ENCODE data around the gene IVL.

Gene IVL, protein sequence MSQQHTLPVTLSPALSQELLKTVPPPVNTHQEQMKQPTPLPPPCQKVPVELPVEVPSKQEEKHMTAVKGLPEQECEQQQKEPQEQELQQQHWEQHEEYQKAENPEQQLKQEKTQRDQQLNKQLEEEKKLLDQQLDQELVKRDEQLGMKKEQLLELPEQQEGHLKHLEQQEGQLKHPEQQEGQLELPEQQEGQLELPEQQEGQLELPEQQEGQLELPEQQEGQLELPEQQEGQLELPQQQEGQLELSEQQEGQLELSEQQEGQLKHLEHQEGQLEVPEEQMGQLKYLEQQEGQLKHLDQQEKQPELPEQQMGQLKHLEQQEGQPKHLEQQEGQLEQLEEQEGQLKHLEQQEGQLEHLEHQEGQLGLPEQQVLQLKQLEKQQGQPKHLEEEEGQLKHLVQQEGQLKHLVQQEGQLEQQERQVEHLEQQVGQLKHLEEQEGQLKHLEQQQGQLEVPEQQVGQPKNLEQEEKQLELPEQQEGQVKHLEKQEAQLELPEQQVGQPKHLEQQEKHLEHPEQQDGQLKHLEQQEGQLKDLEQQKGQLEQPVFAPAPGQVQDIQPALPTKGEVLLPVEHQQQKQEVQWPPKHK

DNA sequence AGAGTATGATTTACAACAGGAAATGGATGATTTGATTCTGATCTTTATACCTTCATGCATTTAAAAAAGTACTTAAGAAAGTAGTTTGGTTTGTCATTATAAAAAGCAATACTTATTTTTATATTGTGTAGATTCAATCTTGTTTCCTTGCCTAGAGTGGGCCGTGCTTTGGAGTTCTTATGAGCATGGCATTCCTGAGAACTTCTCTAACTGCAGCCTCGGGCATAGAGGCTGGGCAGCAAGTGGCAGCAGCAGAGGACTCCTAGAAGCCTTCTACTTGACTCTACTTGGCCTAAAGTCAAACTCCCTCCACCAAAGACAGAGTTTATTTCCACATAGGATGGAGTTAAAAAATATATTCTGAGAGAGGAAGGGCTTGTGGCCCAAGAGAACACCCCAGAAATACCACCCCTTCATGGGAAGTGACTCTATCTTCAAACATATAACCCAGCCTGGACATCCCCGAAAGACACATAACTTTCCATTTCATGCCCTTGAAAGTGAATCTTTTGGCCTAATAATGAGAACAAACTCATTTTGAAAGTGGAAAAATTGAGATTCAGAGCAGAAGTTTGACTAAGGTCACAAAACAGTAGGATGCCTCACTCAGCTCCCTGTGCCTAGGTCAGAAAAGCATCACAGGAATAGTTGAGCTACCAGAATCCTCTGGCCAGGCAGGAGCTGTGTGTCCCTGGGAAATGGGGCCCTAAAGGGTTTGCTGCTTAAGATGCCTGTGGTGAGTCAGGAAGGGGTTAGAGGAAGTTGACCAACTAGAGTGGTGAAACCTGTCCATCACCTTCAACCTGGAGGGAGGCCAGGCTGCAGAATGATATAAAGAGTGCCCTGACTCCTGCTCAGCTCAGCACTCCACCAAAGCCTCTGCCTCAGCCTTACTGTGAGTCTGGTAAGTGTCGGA lies at the start of gene IVL:
Gene IVL, plus strand, starts transcription at position 861 of the 916 bp plus-strand sequence. CDS start 1,252 bp downstream, outside the sequence.
- DNase-seq = no peak

DNA sequence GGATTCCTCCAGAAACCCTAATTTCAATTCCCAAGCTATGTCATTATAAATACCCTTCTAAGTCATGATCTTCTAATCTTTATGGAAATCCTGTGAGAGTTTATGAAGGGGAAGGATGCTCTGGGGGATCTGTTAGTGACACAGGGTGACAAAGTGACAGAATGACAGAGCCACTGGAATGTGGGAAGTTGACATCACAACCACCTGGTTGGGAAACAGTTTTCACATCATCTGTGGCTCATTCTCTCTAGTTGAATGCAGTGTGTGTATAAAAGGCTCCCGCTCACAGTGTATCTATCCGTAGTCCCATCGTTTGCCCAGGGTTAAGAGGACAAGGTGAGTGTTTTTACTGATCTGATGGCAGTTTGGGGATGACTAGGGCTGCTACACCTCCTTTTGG lies 48.6 kb upstream of the IVL start, which contains the start of gene LCE7A:
Gene LCE7A, plus strand, starts transcription at position 301 of the 400 bp plus-strand sequence. CDS start 702 bp downstream, outside the sequence.
- no peak for DNase-seq

DNA sequence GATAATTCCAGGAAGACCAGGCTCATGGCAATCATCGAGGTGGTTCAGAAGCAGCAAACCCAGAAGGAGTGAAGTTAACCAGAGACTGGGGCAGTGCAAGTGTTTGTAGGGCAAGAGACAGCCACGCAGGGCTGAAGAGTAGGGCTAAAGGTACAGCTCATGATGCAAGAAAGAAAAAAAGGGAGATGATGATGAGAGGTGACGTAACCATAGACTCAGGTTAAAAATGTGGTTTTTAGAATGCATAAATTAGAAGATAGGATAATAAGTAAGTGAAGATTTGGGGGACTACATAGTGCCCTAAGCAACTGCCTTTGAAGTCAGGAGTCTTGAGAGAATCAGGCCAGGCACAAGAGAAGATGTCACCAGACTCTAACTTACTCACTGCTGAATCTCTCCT lies 48.2 kb upstream of the IVL start:
- no peak for DNase-seq

DNA sequence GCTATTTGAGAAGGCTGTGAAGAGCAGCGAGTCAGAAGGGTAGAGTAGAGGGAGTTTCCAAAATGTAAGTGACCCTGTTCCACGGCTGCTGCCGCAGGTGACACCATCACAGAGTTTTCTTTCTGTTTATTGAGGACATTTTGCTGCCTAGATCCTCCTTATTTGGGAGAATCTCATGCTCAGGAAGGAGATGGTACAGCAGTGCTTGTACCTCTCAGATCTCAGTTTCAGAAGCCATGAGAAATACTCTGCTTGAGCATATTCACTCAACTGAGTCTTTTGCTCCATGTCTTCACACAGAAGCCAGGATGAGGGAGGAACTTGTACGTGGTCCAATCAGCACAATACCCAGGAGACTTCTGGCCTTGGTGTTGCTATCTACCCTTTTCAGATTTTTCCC lies 47.0 kb upstream of the IVL start:
- no peak for DNase-seq

GRCh38 chr1:152864443-152864842 lies 43.9 kb upstream of the IVL start:
- no peak for DNase-seq

DNA sequence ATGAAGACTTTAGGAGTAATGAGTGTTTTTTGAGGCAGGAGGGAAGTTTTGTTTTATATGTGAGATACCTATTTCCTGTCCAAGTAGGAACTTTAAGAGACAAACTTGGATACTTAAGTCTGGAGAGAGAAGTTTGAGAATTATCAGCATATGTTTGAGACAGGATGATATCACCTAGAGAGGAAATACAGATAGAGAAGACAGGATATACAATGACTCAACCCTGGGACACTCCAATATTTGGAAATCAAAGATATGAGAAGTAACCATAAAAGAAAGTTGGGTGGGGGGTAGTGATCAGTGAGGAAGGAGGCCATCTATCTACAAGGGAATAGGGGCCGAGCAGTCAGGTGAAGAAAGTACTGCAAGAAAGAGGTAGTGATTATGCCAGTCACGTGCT lies 42.0 kb upstream of the IVL start:
- DNase-seq = no peak

- DNase-seq = peak; percentile 2
These were observed 38.4 kb upstream of the IVL start for GRCh38 chr1:152869808-152870419.

DNA sequence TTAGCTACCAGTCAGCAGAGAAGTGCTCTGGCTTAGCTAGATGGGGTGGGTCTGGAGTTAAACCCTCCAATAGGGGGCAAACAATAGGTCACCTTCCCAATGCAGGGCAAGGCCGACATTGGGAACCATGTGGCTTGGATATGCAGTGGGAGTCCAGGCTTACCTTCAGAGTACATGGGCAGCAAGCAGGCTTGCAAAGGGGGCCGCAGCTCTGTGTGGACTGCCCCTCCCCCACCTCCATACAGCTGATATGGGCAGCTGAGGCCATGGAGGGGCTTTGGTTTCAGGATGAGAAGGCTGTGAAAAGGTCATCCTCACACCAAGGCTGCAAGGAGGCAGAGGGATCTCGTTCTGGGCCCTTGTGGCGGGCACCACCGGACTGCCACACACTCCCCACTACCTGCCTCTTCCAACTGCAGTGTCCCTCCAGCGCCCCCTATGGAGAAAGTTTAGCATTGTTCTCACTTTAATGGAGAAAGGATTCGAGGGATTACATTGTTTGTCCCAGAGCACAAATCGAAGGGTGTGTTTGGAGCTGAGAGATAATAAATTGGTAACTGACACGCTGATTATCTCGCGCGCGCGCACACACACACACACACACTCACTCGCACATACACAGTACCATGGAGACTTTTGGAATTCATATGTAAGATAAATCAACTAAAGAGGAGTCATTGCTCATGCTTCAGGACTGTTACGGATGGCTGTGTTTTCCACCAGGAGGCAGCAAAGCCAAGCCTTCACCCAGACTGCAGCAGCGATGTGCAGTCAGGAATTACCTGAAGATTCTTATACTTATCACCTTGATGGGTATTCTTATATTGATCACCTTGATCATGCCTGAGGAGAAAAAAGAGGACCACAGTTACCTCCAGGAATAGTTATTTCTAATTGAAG lies 37.3 kb upstream of the IVL start:
- DNase-seq = no peak

DNA sequence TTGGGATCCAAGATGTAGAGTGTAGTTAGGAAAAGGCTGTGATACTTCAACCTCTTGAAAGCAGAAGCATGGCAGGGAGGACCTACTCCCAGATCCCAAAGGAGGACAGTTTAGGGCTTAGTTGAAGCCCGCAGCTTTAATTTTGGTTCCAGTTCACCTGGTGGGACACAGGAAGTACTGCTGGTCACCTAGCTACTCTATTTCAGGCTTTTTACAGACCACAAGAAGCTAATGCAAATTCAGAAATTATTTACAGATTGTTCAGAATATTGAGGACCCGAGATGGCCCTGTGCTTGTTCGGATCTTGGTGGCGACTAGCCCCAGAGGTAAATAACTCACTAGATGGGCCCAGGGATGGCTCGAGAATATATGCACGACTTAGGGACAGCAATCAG lies 36.6 kb upstream of the IVL start:
- no peak for DNase-seq

DNA sequence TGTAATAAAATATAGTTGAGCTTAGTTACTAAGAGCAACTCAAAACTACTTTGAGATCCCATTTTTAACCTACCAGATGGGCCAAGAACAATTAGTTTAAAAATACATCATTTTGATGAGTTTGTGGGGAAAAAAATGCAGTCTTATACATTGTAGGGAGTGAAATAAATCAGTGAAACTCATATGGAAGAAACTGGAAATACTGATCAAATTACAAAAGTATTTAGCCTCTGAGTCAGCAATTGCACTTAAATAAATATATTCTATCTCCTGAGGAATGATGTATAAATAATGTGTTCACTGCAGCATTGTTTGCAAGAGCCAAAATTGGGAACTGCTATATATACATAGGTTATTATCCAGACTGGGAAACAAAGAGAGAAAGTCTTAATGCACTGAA lies 34.9 kb upstream of the IVL start:
- DNase-seq = no peak

DNA sequence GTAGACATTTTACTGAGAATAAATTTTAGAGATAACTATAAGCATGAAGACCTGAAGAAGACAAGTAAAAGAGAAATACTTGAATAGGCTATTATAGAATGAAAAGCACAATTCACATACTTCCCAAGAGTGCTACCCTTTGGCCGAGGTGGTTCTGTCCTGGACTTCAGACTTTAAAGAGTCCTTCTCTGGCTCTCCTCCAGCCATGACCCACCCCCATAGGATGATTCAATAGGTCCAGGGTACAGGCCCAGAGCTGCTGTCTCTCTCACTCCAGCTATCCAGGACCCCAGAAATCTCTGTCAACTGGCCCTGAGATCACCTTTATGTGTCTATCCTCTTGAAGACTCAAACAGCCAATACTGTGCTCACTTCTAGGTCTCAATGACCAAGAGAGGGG lies 31.5 kb upstream of the IVL start:
- no peak for DNase-seq

DNA sequence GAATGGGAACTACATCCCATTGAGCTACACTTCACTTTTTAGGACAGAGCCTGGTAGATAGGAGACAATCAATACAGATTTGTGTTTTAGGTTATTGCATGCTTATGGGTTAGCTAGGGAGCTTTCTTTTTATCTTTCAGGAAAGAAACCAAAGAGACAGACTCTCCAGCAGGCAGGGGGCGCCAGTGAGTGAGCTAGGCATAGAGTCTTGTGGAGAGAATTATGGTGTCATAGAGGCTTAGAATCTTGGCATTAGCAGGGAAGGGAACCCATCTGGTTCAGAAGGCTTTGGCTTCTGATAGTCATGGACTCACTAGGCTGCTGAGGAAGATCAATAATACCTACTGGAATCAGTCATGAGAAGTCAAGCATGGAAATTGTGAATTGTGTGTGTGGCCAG lies 30.3 kb upstream of the IVL start, which contains the start of gene SMCP:
Gene SMCP, plus strand, starts transcription at position 281 of the 400 bp plus-strand sequence. CDS start 6,101 bp downstream, outside the sequence.
- no peak for DNase-seq

GRCh38 chr1:152879559-152880198 lies 28.7 kb upstream of the IVL start:
- no peak for DNase-seq

DNA sequence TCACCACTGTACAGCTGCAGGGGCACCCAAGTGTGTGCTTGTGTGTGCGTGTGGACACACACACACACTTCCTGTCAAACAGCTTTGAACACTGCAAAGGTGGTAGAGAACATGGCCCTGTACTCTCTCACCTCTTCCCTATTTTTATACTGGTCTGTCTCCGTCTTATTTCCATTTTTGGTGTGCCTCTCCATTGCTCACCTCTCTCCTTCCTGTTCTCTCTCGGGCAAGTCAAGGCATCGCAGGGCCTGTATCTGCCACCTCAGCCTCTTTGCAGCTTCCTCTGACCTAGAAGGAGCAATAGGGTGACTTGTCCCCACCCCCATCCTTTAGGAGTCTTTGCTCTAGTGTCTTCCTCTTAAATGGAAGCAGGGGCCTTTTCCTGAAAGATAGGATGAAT lies 28.0 kb upstream of the IVL start:
- no peak for DNase-seq

- no peak for DNase-seq
These were observed 27.4 kb upstream of the IVL start for GRCh38 chr1:152880907-152881306.

DNA sequence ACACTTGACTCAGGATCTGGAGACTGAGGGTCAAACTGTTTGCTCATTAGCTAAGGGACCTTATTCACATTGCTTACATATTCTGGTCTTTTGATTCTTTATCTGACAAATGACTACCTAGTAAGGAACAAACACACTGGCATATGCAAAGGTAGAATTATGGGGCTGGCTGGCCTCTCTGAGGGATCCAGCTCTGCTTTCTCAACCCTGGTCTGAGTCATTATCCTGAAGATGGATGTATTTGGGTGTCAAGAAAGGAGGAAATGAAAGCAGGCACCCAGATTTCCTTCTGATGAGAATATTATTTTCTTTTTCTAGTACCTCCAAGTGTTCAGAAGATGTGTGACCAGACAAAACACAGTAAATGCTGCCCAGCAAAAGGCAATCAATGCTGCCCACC lies 24.3 kb upstream of the IVL start:
- DNase-seq = no peak

GRCh38 chr1:152884506-152884905 lies 23.8 kb upstream of the IVL start:
- DNase-seq = no peak

DNA sequence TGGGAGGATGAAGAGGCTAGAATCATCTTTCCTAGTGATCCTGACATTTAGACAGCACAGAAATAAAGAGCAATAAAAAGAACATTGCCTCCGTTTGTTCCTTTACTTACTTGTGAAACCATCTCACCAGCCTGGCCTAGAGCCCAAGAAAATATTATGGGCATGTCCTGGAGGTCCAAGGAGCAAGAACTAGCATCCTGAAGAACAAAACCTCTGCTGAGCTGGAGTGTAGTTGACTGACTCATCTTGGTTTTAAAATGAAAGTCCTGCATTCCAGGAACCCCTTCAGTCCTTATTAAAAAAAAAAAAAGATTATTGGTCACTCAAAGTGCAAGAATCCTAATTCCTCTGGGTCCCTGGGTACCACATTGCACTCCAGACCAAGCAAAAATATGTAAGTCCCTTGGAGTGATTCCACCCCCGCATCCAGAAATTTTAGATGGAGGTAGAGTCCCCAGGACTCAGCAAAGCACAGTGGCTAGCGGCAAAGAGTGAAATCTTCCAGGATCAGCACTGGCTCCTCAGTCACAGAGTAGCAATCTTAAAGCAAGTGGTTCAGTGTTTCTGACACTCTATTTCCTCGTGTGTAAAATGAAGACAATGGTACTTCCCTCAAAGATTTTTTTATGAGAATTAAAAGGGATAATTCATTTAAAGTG lies 23.3 kb upstream of the IVL start:
- DNase-seq = no peak

- DNase-seq = no peak
These were observed 22.3 kb upstream of the IVL start for GRCh38 chr1:152886085-152886484.

- DNase-seq = no peak
These were observed 21.5 kb upstream of the IVL start for GRCh38 chr1:152886758-152887409.
